ENCODE results near the gene ZNF784.

ZNF784 gene

GRCh38 chr19:55624109-55625003 is at the start of gene ZNF784:
ZNF784 (minus strand) TSS chr19:55624566; CDS start chr19:55624561, 5 bp downstream.
- peak; percentile 94 for DNase-seq

GRCh38 chr19:55673889-55674288 is 49.5 kb upstream of the ZNF784 start:
- no peak for DNase-seq

- DNase-seq: no peak
Observed at GRCh38 chr19:55673465-55673864, 49.1 kb upstream of the ZNF784 start.

- DNase-seq: no peak
Observed at GRCh38 chr19:55672418-55672817, 48.1 kb upstream of the ZNF784 start.

GRCh38 chr19:55671054-55671378 is 46.6 kb upstream of the ZNF784 start:
- DNase-seq: no peak

GRCh38 chr19:55670280-55671053 is 46.1 kb upstream of the ZNF784 start:
- peak; percentile 22 for DNase-seq

GRCh38 chr19:55669418-55670279 is 45.3 kb upstream of the ZNF784 start:
- DNase-seq: no peak

GRCh38 chr19:55668603-55669348 is 44.4 kb upstream of the ZNF784 start:
- no peak for DNase-seq

- no peak for DNase-seq
Observed at GRCh38 chr19:55667958-55668357, 43.6 kb upstream of the ZNF784 start.

- no peak for DNase-seq
Observed at GRCh38 chr19:55667511-55667910, 43.1 kb upstream of the ZNF784 start.

GRCh38 chr19:55667006-55667381 is 42.6 kb upstream of the ZNF784 start:
- no peak for DNase-seq

- DNase-seq: no peak
Observed at GRCh38 chr19:55666343-55667005, 42.1 kb upstream of the ZNF784 start.

- no peak for DNase-seq
Observed at GRCh38 chr19:55663846-55664536, 39.6 kb upstream of the ZNF784 start.

GRCh38 chr19:55661826-55662225 is 37.5 kb upstream of the ZNF784 start:
- DNase-seq: no peak

- no peak for DNase-seq
Observed at GRCh38 chr19:55660991-55661390, 36.6 kb upstream of the ZNF784 start.

- no peak for DNase-seq
Observed at GRCh38 chr19:55660404-55660803, 36.0 kb upstream of the ZNF784 start.

- no peak for DNase-seq
Observed at GRCh38 chr19:55659822-55660221, 35.5 kb upstream of the ZNF784 start.

GRCh38 chr19:55658846-55659459 is 34.6 kb upstream of the ZNF784 start:
- no peak for DNase-seq

- no peak for DNase-seq
Observed at GRCh38 chr19:55656988-55657747, 32.8 kb upstream of the ZNF784 start.

GRCh38 chr19:55656552-55656951 is 32.2 kb upstream of the ZNF784 start:
- DNase-seq: no peak

All from stimulated activated CD4-positive, alpha-beta T cell treated with anti-CD3 and anti-CD28 coated beads, Interleukin-4, amount 100 ng/mL, for 1 hour (primary cell).